Left ventricle myocardium superior (tissue), 1 donor: ENCODE results near the gene HEXA. TPM values are rescaled to one million over a fixed set of nuclear protein-coding genes. Genes with fewer than 3 reads are reported as not detected.

Source experiments
- total RNA-seq: library from RNA; stranded (reverse); fragmentation: NEBNext Ultra II Directional; extraction: Animal tissue kit (Norgen Biotek cat#: 25700); gene quantifications from one replicate; pipeline ENCODE4 v1.2.1, GENCODE V29; 2021
- donor health status: DM: no; HTN: yes; CAD: no; lungs with severe emphysema.

HEXA gene
- total RNA-seq, 1 donor from 2014 or later: 64.4 TPM

Other genes with a start within 250 kb of the HEXA start
- not detected for gene GRAMD2A, start 178.2 kb downstream of the HEXA start, total RNA-seq
- gene PKM, start 144.8 kb downstream of the HEXA start, total RNA-seq: 1,059 TPM
- gene PARP6, start 103.5 kb downstream of the HEXA start, total RNA-seq: 49.6 TPM
- 1.5 TPM for gene CELF6, start 55.9 kb downstream of the HEXA start, total RNA-seq
- gene TMEM202, start 22.3 kb upstream of the HEXA start, total RNA-seq: not detected
- gene ARIH1, start 98.3 kb upstream of the HEXA start, total RNA-seq: 184 TPM